Activated naive CD8-positive, alpha-beta T cell treated with anti-CD3 and anti-CD28 coated beads, Interleukin-2, amount 10 ng/mL, durations not matched to agents 7 days and 5 days (primary cell): ENCODE results near the gene NCAPD3. TPM values are rescaled to one million over a fixed set of nuclear protein-coding genes. Genes with fewer than 3 reads are reported as not detected.
"Not testable (repeated sequence)": the region's sequence is repeated elsewhere in the genome, so short reads cannot be mapped to it uniquely, and the experiment has no call there.

Source experiments
- ATAC-seq: fragments of 150-1000 bp; cut with Tn5 transposase; one replicate; pipeline ENCODE4 v1.10.0; 2021; ENCODE audit warnings: low read depth, moderate library complexity
- POLR2A ChIA-PET: fragments of 350-600 bp; sonication (Branson Sonifier 250); formaldehyde crosslinking; loops from one replicate; lab custom pipeline; 2021; ENCODE audit warnings: antibody characterized with exemption; lab: Charles Lee
- DNase-seq: peaks from one replicate; pipeline ENCODE4 v3.0.0; 2021
- H3K27ac Mint-ChIP-seq: one replicate; pipeline ENCODE4 v1.8.0; 2022; ENCODE audit warnings: mild to moderate bottlenecking, mixed read lengths
- H3K27me3 Mint-ChIP-seq: one replicate; pipeline ENCODE4 v1.8.0; 2022; ENCODE audit warnings: mild to moderate bottlenecking, moderate library complexity, mixed read lengths
- H3K36me3 Mint-ChIP-seq: one replicate; pipeline ENCODE4 v1.8.0; 2021; ENCODE audit warnings: mild to moderate bottlenecking, mixed read lengths
- H3K4me1 Mint-ChIP-seq: one replicate; pipeline ENCODE4 v1.8.0; 2021; ENCODE audit warnings: mixed read lengths
- H3K4me3 Mint-ChIP-seq: one replicate; pipeline ENCODE4 v1.8.0; 2022; ENCODE audit warnings: mild to moderate bottlenecking, moderate library complexity, mixed read lengths
- H3K9me3 Mint-ChIP-seq: one replicate; pipeline ENCODE4 v1.8.0; 2021; ENCODE audit warnings: mixed read lengths
- total RNA-seq, 2 experiments: library from RNA; stranded (reverse); gene quantifications; one replicate each; pipeline ENCODE4 v1.2.3, GENCODE V29; 2021

NCAPD3 gene
- total RNA-seq, 2 experiments from 2014 or later: 114 to 115 TPM

GRCh38 chr11:134261626-134262488 lies 38.1 kb upstream of the NCAPD3 start:
- peaks cover 5% of the 10 kb centered on the region for H3K36me3 Mint-ChIP-seq
- no peaks in the 10 kb centered on the region for H3K9me3 Mint-ChIP-seq
- H3K4me3 Mint-ChIP-seq: no peak overlapping the region
- ATAC-seq (peak; percentile 61), DNase-seq (no peak)
- no peaks in the 10 kb centered on the region for H3K27me3 Mint-ChIP-seq
- POLR2A ChIA-PET: interaction anchor here (1.2 to 2.2 kb wide), 5 partner anchors 8 to 36 kb away, joined by 3 to 9 read pairs (median 4); partner anchors contain the start of gene GLB1L3
- H3K4me1 Mint-ChIP-seq: peaks cover 15% of the 10 kb centered on the region
- H3K27ac Mint-ChIP-seq: no peak overlapping the region

GRCh38 chr11:134260983-134261382 lies 37.2 kb upstream of the NCAPD3 start:
- DNase-seq (no peak), ATAC-seq (no peak)
- Mint-ChIP-seq H3K4me3 (no peak overlapping the region), H3K27ac (no peak overlapping the region), H3K36me3 (peaks cover 5% of the 10 kb centered on the region), H3K27me3 (no peaks in the 10 kb centered on the region), H3K9me3 (no peaks in the 10 kb centered on the region), H3K4me1 (peaks cover 15% of the 10 kb centered on the region)
- POLR2A ChIA-PET: interaction anchor here (0.6 to 2.2 kb wide), 5 partner anchors 9 to 37 kb away, joined by 3 to 9 read pairs (median 4); partner anchors contain the start of genes GLB1L3 and NCAPD3

GRCh38 chr11:134260503-134260902 lies 36.7 kb upstream of the NCAPD3 start:
- Mint-ChIP-seq H3K4me1 (peaks cover 19% of the 10 kb centered on the region), H3K36me3 (peaks cover 5% of the 10 kb centered on the region), H3K27ac (no peak overlapping the region), H3K4me3 (no peak overlapping the region), H3K9me3 (no peaks in the 10 kb centered on the region), H3K27me3 (no peaks in the 10 kb centered on the region)
- DNase-seq (no peak), ATAC-seq (no peak)
- POLR2A ChIA-PET: interaction anchor here (0.6 to 2.2 kb wide), 4 partner anchors 9 to 37 kb away, joined by 3 to 9 read pairs (median 6); partner anchors contain the start of genes GLB1L3 and NCAPD3

GRCh38 chr11:134258577-134258976 lies 34.8 kb upstream of the NCAPD3 start:
- Mint-ChIP-seq H3K4me3 (no peak overlapping the region), H3K36me3 (peaks cover 5% of the 10 kb centered on the region), H3K4me1 (peaks cover 32% of the 10 kb centered on the region), H3K27me3 (no peaks in the 10 kb centered on the region), H3K9me3 (no peaks in the 10 kb centered on the region), H3K27ac (no peak overlapping the region)
- no peak for DNase-seq
- POLR2A ChIA-PET: no interaction called here
- no peak for ATAC-seq

- no peak overlapping the region for H3K4me3 Mint-ChIP-seq
- DNase-seq: no peak
- peaks cover 5% of the 10 kb centered on the region for H3K36me3 Mint-ChIP-seq
- POLR2A ChIA-PET: no interaction called here
- H3K27me3 Mint-ChIP-seq: no peaks in the 10 kb centered on the region
- no peaks in the 10 kb centered on the region for H3K9me3 Mint-ChIP-seq
- H3K4me1 Mint-ChIP-seq: peaks cover 38% of the 10 kb centered on the region
- no peak overlapping the region for H3K27ac Mint-ChIP-seq
- no peak for ATAC-seq
Measured at GRCh38 chr11:134257101-134257500, 33.3 kb upstream of the NCAPD3 start.

- H3K4me3 Mint-ChIP-seq: peak overlapping the region; percentile 36
- H3K36me3 Mint-ChIP-seq, H3K27me3 Mint-ChIP-seq, ATAC-seq, DNase-seq, H3K9me3 Mint-ChIP-seq, H3K27ac Mint-ChIP-seq: not testable (repeated sequence)
- H3K4me1 Mint-ChIP-seq: peaks cover 39% of the 10 kb centered on the region
- POLR2A ChIA-PET: interaction anchor here (1.1 to 2.5 kb wide), 3 partner anchors 9 to 31 kb away, joined by 3 to 19 read pairs (median 15); partner anchors contain the start of genes GLB1L3, NCAPD3 and VPS26B
Measured at GRCh38 chr11:134255184-134255561, 31.4 kb upstream of the NCAPD3 start.

GRCh38 chr11:134254433-134255183 lies 30.8 kb upstream of the NCAPD3 start:
- DNase-seq: no peak
- POLR2A ChIA-PET: interaction anchor here (0.6 to 2.5 kb wide), 4 partner anchors 10 to 306 kb away, joined by 3 to 19 read pairs (median 9); partner anchors contain the start of genes GLB1L3, NCAPD3 and VPS26B
- Mint-ChIP-seq H3K4me3 (peak overlapping the region; percentile 90), H3K27me3 (no peaks in the 10 kb centered on the region), H3K27ac (no peak overlapping the region), H3K4me1 (peaks cover 39% of the 10 kb centered on the region), H3K36me3 (peaks cover 4% of the 10 kb centered on the region), H3K9me3 (no peaks in the 10 kb centered on the region)
- no peak for ATAC-seq

- H3K4me1 Mint-ChIP-seq: peaks cover 36% of the 10 kb centered on the region
- ATAC-seq (peak; percentile 100), DNase-seq (peak; percentile 92)
- POLR2A ChIA-PET: interaction anchor here (0.6 to 2.5 kb wide), 7 partner anchors 15 to 29 kb away, joined by 3 to 19 read pairs (median 3); partner anchors contain the start of genes GLB1L3, NCAPD3 and VPS26B
- peaks cover 5% of the 10 kb centered on the region for H3K36me3 Mint-ChIP-seq
- peak within 1 kb of the TSS; percentile 90 for H3K4me3 Mint-ChIP-seq
- H3K27me3 Mint-ChIP-seq: no peaks in the 10 kb centered on the region
- no peaks in the 10 kb centered on the region for H3K9me3 Mint-ChIP-seq
- H3K27ac Mint-ChIP-seq: peak within 1 kb of the TSS; percentile 85
Measured at GRCh38 chr11:134253188-134253993, 29.6 kb upstream of the NCAPD3 start, which contains the start of the genes ACAD8 and THYN1. TSS of gene ACAD8 (plus strand) at chr11:134253568. CDS start at chr11:134253601, 33 bp downstream. TSS of gene THYN1 (minus strand) at chr11:134253352. CDS start at chr11:134252882, 470 bp downstream.

GRCh38 chr11:134252346-134253187 lies 28.8 kb upstream of the NCAPD3 start:
- POLR2A ChIA-PET: interaction anchor here (1.0 to 2.5 kb wide), 5 partner anchors 15 to 28 kb away, joined by 3 to 15 read pairs (median 5); partner anchors contain the start of genes GLB1L3 and VPS26B
- Mint-ChIP-seq H3K9me3 (no peaks in the 10 kb centered on the region), H3K27ac (peak overlapping the region; percentile 83), H3K36me3 (peaks cover 3% of the 10 kb centered on the region), H3K4me3 (peak overlapping the region; percentile 90), H3K27me3 (no peaks in the 10 kb centered on the region), H3K4me1 (peaks cover 34% of the 10 kb centered on the region)
- ATAC-seq (peak; percentile 30), DNase-seq (peak; percentile 53)

- Mint-ChIP-seq H3K4me1 (peaks cover 31% of the 10 kb centered on the region), H3K27ac (no peak overlapping the region), H3K36me3 (peaks cover 3% of the 10 kb centered on the region), H3K27me3 (no peaks in the 10 kb centered on the region), H3K4me3 (no peak overlapping the region), H3K9me3 (no peaks in the 10 kb centered on the region)
- ATAC-seq (no peak), DNase-seq (no peak)
- POLR2A ChIA-PET: interaction anchor here (0.9 to 2.2 kb wide), 4 partner anchors 11 to 26 kb away, joined by 3 to 12 read pairs (median 4); partner anchors contain the start of genes NCAPD3 and VPS26B
Measured at GRCh38 chr11:134250675-134251074, 26.9 kb upstream of the NCAPD3 start.

- Mint-ChIP-seq H3K4me3 (no peak overlapping the region), H3K36me3 (peaks cover 3% of the 10 kb centered on the region), H3K9me3 (no peaks in the 10 kb centered on the region), H3K4me1 (peaks cover 26% of the 10 kb centered on the region), H3K27me3 (no peaks in the 10 kb centered on the region), H3K27ac (no peak overlapping the region)
- POLR2A ChIA-PET: interaction anchor here (1.9 to 2.2 kb wide), 2 partner anchors 24 to 26 kb away, joined by 4 to 12 read pairs; partner anchors contain the start of genes NCAPD3 and VPS26B
- DNase-seq: no peak
- no peak for ATAC-seq
Measured at GRCh38 chr11:134250246-134250645, 26.5 kb upstream of the NCAPD3 start.
